HG02588 (cell line): ENCODE results near the gene FAM236C.
"Not testable (repeated sequence)": the region's sequence is repeated elsewhere in the genome, so short reads cannot be mapped to it uniquely, and the experiment has no call there.

ENCODE experiments used
- ATAC-seq: cut with Tn5 transposase; IDR thresholded peaks from one replicate; pipeline ENCODE4 v1.9.1; 2021; ENCODE audit warnings: mild to moderate bottlenecking, moderate library complexity; ENCODE audit not compliant: unreplicated experiment

The FAM236C gene

DNA sequence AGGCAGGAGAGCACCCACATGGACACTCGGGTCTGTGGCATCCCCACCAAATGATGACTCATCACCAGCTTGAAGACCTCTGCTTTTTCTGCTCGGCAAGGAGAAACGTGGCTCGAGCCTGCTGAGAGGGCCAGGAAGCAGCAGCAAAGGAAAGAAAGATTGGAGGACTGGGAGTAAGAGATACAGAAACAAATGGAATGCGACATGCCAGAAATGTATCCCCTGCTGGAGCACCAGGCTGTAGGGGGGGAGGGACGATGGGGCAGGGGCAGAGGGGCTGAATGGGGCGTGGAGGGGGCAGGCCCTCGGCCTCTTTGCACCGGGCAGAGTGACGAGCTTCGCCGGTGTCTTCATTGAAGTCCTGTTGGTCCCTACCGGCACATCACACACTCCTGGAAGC lies at the start of gene FAM236C:
Gene FAM236C (plus strand): TSS at position 301 of the 400 bp plus-strand sequence. CDS start 100 bp downstream, outside the sequence.
- ATAC-seq: not testable (repeated sequence)

DNA sequence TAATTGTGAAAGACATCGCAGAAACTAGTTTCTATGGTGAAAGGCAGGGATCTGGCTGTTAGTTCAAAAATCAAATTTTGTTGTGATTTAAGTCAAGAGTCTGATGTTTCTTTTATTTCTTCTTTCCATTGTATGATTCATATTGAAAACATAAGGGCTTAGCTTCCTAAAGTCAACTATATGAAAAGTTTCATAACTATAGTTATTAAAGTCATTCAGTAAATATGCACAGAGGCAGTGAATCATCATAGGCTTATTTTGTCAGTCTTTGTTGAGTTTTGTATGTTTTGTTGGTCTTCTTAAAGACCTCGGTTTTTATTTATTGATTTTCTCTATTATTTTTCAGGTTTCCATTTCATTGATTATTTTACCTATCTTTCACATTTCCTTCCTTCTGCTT lies 29.5 kb upstream of the FAM236C start:
- ATAC-seq: not testable (repeated sequence)

- not testable (repeated sequence) for ATAC-seq
These were observed 22.7 kb upstream of the FAM236C start for GRCh38 chrX:72889740-72890139.

GRCh38 chrX:72916096-72916495 lies 3.7 kb downstream of the FAM236C start:
- ATAC-seq: not testable (repeated sequence)

DNA sequence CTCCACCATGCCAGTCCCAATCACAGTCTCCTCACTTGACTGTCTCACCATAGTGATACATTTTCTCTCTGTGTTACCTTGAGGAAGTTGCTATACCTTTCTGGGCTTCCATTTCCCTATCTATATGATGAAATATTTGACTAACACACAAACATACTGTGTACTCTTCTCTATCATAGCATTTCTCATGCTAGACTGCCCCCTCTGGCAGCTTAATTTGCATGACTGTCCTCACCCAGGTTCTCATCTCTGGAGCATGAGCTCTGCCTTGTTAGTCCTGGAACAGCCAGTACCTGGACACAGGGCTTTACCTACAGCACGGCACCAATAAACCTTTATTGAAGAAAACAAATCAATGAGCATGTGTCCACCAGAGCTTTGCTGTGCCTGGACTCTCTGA lies 19.9 kb downstream of the FAM236C start:
- not testable (repeated sequence) for ATAC-seq

DNA sequence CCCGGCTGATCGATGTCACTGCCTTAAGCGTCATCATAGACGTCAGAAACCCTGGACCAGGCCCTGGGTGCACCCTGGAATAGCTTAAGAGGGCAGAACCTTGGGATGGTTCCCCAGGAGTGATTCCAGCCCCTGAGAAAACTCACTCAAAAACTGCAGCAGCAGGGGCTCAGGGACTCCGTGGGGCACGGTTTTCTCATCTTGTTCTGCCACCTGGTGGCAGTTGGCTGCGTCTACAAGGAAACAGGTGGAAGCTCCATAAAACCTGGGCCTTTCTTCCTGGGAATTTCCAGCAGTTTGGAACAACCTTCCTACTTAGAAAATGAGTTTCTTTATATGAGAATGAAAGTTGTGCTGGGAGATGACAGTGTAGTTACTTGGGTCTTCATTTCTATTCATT lies 24.0 kb downstream of the FAM236C start:
- not testable (repeated sequence) for ATAC-seq

DNA sequence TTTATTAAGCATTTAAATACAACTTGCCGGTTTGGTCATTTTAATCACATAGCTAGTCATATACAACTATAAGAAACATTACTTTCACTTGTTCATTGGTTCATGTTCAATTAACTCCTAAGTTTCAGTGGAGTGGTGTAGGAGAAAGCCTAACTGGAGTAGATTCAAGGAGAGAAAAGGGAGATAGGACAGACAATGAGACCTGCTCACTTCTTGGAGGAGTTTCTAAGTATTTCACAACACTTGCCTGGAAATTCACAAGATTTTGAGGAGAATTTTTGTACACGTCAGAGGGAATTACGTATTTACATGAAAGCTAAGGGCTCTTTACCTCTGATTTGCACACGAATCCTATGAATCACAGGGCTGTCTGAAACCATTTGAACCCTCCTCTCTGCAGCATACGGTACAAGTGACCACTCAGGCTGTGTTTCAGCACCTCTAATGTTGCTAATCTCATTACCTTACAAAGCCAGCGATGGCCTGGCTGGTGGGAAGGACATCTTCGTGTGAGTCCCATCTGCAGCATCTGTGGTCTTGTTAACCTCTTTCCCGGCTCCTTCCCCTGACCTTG lies 24.6 kb downstream of the FAM236C start:
- not testable (repeated sequence) for ATAC-seq

GRCh38 chrX:72937906-72938305 lies 25.5 kb downstream of the FAM236C start, which contains the start of gene FAM236A:
TSS of gene FAM236A (plus strand) at chrX:72938206. CDS start at chrX:72938263, 57 bp downstream.
- ATAC-seq: not testable (repeated sequence)

DNA sequence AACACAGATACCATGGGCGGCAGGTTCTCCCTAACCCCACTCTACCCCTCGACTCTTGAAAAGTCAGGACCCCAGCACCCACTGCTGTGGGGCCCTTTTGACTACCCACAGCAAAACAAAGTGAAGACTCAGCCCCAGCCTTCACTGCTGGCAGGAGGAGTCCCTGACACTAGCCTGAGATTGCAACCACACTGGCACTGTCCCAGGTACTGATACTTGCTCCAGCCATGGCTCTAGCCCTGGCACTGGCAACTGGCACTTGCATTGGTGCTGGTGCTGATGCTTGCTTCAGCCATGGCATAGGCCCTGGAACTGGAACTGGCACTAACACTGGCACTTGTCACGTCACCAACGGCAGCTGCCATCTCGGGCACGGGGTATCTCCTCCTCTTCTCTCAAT lies 29.9 kb downstream of the FAM236C start:
- not testable (repeated sequence) for ATAC-seq

GRCh38 chrX:72943035-72943818 lies 30.8 kb downstream of the FAM236C start:
- not testable (repeated sequence) for ATAC-seq

DNA sequence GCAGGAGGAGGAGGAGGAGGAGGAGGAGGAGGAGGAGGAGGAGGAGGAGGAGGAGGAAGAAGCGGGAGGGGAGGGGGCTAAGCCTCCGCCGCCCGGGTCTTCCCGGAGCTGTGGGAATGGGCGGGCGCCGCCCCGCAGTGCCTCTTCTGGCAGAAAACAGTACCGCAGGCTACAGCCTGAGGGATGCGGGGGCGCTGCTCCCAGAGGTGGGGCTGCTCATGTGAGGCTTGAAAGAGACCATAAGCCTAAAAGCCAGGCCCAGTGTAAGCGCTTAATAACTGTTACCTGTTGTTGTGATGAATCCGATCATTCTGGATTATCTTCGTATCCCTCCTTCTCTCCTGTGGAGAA lies 31.4 kb downstream of the FAM236C start, which contains the start of gene DMRTC1:
Gene DMRTC1 (minus strand): TSS at position 19 of the 351 bp plus-strand sequence. CDS start 68,143 bp downstream, outside the sequence.
- ATAC-seq: not testable (repeated sequence)

DNA sequence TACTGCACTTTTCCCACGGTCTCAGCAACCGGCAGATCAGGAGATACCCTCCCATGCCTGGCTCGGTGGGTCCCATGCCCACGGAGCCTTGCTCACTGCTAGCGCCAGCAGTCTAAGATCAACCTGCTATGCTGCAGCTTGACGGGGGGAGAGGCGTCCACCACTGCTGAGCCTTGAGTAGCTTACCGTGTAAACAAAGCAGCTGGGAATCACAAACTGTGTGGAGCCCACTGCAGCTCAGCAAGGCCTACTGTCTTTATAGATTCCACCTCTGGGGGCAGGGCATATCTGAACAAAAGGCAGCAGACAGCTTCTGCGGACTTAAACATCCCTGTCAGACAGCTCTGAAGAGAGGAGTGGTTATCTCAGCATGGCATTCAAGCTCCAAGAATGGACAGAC lies 47.6 kb downstream of the FAM236C start:
- not testable (repeated sequence) for ATAC-seq
